Fibroblast of lung (primary cell): ENCODE measurements around the gene EPB41L5.

Experiments
- EZH2 ChIP-seq: IDR thresholded peaks from 2 replicates; pipeline ENCODE4 v1.5.1; 2012; ENCODE audit warnings: low read length, control low read depth, mild to moderate bottlenecking; ENCODE audit errors: missing control alignments
- TF ChIP-seq, protein P1 (sequence below), 2 donors: IDR thresholded peaks in 1 of 2; conservative IDR thresholded peaks in 1 of 2; 1 replicate in 1 of 2; 2 replicates in 1 of 2; pipeline ENCODE4 v1.5.1; 2011 to 2012; ENCODE audit warnings: low read length in 2 of 2, control low read depth in 1 of 2, inconsistent platforms in 1 of 2, low read depth in 1 of 2, mild to moderate bottlenecking in 1 of 2

- no peak for TF ChIP-seq EZH2
- TF ChIP-seq, protein P1, sequence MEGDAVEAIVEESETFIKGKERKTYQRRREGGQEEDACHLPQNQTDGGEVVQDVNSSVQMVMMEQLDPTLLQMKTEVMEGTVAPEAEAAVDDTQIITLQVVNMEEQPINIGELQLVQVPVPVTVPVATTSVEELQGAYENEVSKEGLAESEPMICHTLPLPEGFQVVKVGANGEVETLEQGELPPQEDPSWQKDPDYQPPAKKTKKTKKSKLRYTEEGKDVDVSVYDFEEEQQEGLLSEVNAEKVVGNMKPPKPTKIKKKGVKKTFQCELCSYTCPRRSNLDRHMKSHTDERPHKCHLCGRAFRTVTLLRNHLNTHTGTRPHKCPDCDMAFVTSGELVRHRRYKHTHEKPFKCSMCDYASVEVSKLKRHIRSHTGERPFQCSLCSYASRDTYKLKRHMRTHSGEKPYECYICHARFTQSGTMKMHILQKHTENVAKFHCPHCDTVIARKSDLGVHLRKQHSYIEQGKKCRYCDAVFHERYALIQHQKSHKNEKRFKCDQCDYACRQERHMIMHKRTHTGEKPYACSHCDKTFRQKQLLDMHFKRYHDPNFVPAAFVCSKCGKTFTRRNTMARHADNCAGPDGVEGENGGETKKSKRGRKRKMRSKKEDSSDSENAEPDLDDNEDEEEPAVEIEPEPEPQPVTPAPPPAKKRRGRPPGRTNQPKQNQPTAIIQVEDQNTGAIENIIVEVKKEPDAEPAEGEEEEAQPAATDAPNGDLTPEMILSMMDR (conservative IDR thresholded peaks at IDR 0.05 in 1 of 2, IDR thresholded peaks at IDR 0.05 in 1 of 2; ENCODE audit: low read depth in 1 of 2, low read length in 2 of 2) = no peak
These were observed 115.3 kb downstream of the EPB41L5 start for GRCh38 chr2:120128216-120128615.
